Gastroesophageal sphincter (tissue), 3 donors: ENCODE data around the gene COMMD7.
"Not testable (repeated sequence)": the region's sequence is repeated elsewhere in the genome, so short reads cannot be mapped to it uniquely, and the experiment has no call there.

Experiments
- CTCF ChIP-seq, 4 experiments: fragments of 200-600 bp in 2 of 4; fragments of 450-650 bp in 2 of 4; sonication (generic) in 1 of 4; IDR thresholded peaks; one replicate each; pipeline ENCODE4 v1.5.1; 2017 to 2019; ENCODE audit warnings: antibody characterized with exemption in 4 of 4, mild to moderate bottlenecking in 2 of 4, moderate library complexity in 2 of 4
- POLR2A ChIP-seq, 2 donors: fragments of 450-650 bp; IDR thresholded peaks; one replicate each; pipeline ENCODE4 v1.6.1; 2017; ENCODE audit warnings: antibody characterized with exemption in 2 of 2, mild to moderate bottlenecking in 2 of 2, moderate library complexity in 1 of 2

- not testable (repeated sequence) for TF ChIP-seq CTCF, POLR2A (IDR thresholded peaks at IDR 0.05)
These were observed 54.3 kb downstream of the COMMD7 start for GRCh38 chr20:32688966-32689365.
